ENCODE data around the gene RPS28. TPM values are rescaled to one million over a fixed set of nuclear protein-coding genes. Genes with fewer than 3 reads are reported as not detected.
"Not testable (repeated sequence)": the region's sequence is repeated elsewhere in the genome, so short reads cannot be mapped to it uniquely, and the experiment has no call there.

The RPS28 gene
- total and polyA plus RNA-seq, 5 experiments from 2014 or later, result 3,024 to 4,165 (median 3,764) TPM

DNA sequence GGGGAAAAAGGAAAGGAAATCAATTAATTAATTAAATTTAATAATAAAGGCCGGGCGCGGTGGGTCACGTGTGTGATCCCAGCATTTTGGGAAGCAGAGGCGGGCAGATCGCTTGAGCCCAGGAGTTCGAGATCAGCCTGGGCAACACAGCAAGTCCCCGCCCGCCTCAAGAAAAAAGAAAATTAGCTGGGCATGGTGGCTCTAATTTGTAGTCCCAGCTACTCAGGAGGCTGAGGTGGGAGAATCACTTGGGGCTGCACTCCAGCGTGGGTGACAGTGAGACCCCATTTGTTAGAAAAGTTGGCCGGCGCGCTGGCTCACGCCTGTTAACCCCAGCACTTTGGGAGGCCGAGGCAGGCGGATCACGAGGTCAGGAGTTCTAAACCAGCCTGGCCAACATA, 12.4 kb upstream of the RPS28 start:
- DNase-seq, result peak in 1 of 10 donors; percentile 32
- H3K9me3 Mint-ChIP-seq, result no peaks in the 10 kb centered on the region
- POLR2A ChIA-PET, result interaction anchor here (0.6 to 3.4 kb wide), 2 partner anchors 12 kb away, joined by 3 to 25 read pairs; partner anchors contain the start of genes NDUFA7 and RPS28
- H3K27ac Mint-ChIP-seq, result peak overlapping the region in 7 of 10 donors; percentile 86 to 95 (median 89)
- no peaks in the 10 kb centered on the region for H3K27me3 Mint-ChIP-seq
- no peak for ATAC-seq
- H3K36me3 Mint-ChIP-seq, result peaks cover 0 to 29% (median 0%) of the 10 kb centered on the region in 3 donors
- peak overlapping the region; percentile 90 to 95 (median 93) for H3K4me3 Mint-ChIP-seq
- H3K4me1 Mint-ChIP-seq, result peaks cover 16 to 47% (median 35%) of the 10 kb centered on the region in 4 donors

DNA sequence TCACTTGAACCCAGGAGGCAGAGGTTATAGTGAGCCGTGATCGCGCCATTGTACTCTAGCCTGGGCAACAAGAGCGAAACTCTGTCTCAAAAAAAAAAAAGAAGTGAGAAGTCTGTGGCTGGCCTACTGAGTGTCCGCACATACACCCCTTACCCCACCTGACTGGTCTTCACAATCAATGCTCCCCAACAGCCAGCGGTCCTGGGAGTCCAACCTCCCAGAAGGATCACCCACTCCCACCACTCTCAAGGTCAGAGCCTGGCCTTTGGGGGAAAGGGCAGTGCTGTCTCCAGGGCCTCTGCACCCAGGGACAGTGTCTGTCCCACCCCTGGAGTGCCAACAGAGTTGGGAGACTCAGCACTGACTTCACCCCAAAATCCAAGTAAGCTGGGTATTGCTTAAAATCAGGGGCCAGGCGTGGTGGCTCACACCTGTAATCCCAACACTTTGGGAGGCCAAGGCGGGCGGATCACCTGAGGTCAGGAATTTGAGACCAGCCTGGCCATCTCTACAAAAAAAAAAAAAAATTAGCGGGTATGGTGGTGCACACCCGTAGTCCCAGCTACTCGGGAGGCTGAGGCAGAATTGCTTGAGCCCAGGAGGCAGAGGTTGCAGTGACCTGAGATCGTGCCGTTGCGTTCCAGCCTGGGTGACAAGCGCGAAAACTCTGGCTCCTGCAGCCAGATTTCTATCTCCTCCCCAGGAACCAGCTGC, 10.8 kb upstream of the RPS28 start:
- Mint-ChIP-seq H3K27me3 (no peaks in the 10 kb centered on the region), H3K27ac (no peak overlapping the region), H3K4me1 (peaks cover 16 to 42% (median 36%) of the 10 kb centered on the region in 4 donors), H3K36me3 (peaks cover 0 to 33% (median 6%) of the 10 kb centered on the region in 3 donors), H3K9me3 (no peaks in the 10 kb centered on the region), H3K4me3 (no peak overlapping the region)
- POLR2A ChIA-PET, result interaction anchor here (0.7 to 3.4 kb wide), 2 partner anchors 10 to 25 kb away, joined by 3 to 25 read pairs; partner anchors contain the start of genes NDUFA7 and RPS28
- DNase-seq, result peak in 2 of 10 donors; percentile 0 to 24
- ATAC-seq, result no peak

DNA sequence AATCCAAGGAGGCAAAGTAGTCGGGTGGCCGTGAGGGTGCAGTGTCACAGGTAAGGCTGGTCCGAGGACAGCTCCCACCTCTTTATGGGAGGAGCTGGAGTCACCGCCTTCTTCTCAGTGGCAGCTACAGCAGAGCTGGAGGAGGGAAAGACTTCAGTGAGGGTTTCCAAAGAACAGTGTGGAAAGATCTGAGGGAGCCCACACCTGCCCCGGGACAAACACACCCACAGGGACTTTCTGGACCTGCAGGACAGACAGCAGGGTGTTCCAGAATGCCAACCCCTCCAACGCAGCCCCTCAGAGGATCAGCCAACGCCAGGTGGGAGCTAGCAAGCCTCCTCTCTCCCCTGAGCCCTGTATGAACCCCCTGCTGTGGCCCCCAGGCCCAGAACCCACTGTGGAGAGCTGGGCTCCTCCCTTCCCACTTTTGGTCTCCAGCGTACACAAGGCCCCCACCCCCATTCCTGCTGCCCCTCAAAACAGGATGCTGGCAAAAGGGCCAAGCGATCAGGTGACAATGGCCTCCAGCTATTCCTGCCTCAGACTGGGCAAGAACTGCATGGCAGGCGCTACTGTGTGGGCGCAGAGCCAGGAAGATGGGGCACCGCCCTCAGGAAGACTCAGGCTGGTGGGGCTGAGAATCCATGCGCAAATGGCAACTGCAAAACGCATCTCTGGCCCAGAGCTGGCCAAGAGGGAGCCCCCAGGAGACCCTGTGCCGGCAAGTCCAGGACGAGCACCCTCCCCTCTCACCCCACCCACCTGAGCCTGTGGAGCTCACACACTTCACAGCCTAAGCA, 9.6 kb upstream of the RPS28 start:
- no peaks in the 10 kb centered on the region for H3K9me3 Mint-ChIP-seq
- DNase-seq (peak in 1 of 10 donors; percentile 55), ATAC-seq (no peak)
- peaks cover 11 to 33% (median 27%) of the 10 kb centered on the region in 4 donors for H3K4me1 Mint-ChIP-seq
- H3K4me3 Mint-ChIP-seq, result no peak overlapping the region
- H3K27ac Mint-ChIP-seq, result no peak overlapping the region
- H3K36me3 Mint-ChIP-seq, result peaks cover 0 to 40% (median 8%) of the 10 kb centered on the region in 3 donors
- no peaks in the 10 kb centered on the region for H3K27me3 Mint-ChIP-seq
- POLR2A ChIA-PET, result interaction anchor here (3.4 kb wide), 1 partner anchor 9 kb away, joined by 25 read pairs; the partner anchor contains the start of genes NDUFA7 and RPS28

DNA sequence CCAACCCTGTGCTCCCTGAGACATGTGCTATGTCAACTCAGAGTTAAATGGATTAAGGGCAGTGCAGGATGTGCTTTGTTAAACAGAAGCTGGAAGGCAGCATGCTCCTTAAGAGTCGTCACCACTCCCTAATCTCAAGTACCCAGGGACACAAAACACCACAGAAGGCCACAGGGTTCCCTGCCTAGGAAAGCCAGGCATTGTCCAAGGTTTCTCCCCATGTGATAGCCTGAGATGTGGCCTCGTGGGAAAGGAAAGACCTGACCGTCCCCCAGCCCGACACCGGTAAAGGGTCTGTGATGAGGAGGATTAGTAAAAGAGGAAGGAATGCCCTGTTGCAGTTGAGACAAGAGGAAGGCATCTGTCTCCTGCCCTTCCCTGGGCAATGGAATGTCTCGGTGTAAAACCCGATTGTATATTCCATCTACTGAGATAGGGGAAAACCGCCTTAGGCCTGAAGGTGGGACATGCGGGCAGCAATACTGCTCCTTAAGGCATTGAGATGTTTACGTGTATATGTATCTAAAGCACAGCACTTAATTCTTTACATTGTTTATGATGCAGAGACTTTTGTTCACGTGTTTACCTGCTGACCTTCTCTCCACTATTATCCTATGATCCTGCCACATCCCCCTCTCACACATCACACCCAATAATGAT, 6.2 kb upstream of the RPS28 start:
- POLR2A ChIA-PET, result interaction anchor here (1.0 kb wide), 1 partner anchor 49 kb away, joined by 5 read pairs; no protein-coding TSS in a partner anchor

DNA sequence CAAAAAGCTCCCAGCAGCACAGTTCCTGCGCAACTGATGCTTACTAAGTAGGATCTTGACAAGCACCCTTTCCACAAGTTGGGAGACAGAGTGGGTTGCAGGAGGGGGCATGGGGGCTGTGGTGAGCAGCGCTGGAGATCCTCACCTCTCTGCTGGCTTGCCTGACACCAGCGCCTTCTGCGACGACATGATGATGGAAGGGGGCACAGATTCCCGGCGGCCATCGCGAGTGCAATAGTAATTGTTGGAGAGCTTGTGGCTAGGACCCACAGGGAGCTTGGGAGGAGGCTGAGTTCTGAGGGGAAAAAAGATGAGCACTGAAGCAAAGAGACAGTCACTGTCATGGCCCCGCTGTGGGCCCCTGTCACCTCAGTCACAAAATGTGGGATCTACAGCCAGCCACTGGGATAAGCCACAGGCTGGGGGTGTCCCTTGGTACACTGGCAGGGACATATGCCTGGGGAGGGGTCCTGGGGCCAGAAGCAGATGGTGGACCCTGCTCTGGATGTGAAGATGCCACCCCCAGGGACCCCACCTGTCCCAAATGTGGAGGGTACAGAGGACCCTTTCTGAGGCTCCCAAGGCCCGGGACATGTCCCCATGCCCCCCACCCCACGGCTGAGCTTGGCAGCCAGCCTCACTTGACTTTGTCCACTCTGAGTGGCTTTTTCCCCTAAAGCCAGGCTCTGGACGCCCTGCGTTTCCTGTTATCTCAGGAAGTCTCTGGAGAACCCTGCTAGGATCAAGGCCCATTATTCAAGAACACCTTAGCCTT, 4.8 kb upstream of the RPS28 start:
- DNase-seq (peak in 1 of 10 donors; percentile 47), ATAC-seq (no peak)
- no peaks in the 10 kb centered on the region for H3K9me3 Mint-ChIP-seq
- no peaks in the 10 kb centered on the region for H3K27me3 Mint-ChIP-seq
- no peak overlapping the region for H3K4me3 Mint-ChIP-seq
- POLR2A ChIA-PET, result interaction anchor here (0.6 to 1.0 kb wide), 2 partner anchors 50 to 1832 kb away, joined by 3 to 5 read pairs; no protein-coding TSS in a partner anchor
- H3K27ac Mint-ChIP-seq, result no peak overlapping the region
- H3K4me1 Mint-ChIP-seq, result peaks cover 9 to 33% (median 22%) of the 10 kb centered on the region in 4 donors
- H3K36me3 Mint-ChIP-seq, result peaks cover 0 to 42% (median 11%) of the 10 kb centered on the region in 3 donors

More for the DNA sequence above, 6.2 kb upstream of the RPS28 start:
- peak in 1 of 10 donors; percentile 53 for DNase-seq
- H3K36me3 Mint-ChIP-seq, result peaks cover 0 to 45% (median 11%) of the 10 kb centered on the region in 3 donors
- H3K27ac Mint-ChIP-seq, H3K9me3 Mint-ChIP-seq, H3K4me3 Mint-ChIP-seq, H3K27me3 Mint-ChIP-seq, ATAC-seq: not testable (repeated sequence)
- H3K4me1 Mint-ChIP-seq, result peaks cover 2 to 24% (median 12%) of the 10 kb centered on the region in 4 donors

DNA sequence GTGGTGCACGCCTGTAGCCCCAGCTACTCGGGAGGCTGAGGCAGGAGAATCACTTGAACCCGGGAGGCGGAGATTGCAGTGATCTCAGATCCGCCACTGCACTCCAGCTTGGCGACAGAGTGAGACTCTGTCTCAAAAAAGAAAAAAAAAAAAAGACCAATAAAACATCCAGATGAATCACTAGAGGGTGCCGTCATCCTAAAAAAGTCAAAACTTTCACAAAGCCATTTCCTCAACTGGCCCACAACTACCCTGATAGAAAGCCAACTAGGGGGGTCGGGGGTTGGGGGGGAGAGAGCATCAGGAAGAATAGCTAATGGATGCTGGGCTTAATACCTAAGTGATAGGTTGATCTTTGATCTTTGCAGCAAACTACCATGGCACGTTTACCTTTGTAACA, 2.5 kb upstream of the RPS28 start:
- peak overlapping the region in 4 of 10 donors; percentile 5 to 59 (median 16) for H3K27ac Mint-ChIP-seq
- H3K27me3 Mint-ChIP-seq, H3K9me3 Mint-ChIP-seq, ATAC-seq, DNase-seq: not testable (repeated sequence)
- H3K36me3 Mint-ChIP-seq, result peaks cover 0 to 43% (median 11%) of the 10 kb centered on the region in 3 donors
- H3K4me1 Mint-ChIP-seq, result peaks cover 12 to 55% (median 39%) of the 10 kb centered on the region in 4 donors
- POLR2A ChIA-PET, result interaction anchor here (0.7 to 3.3 kb wide), 2 partner anchors 8 to 358 kb away, joined by 3 to 25 read pairs; no protein-coding TSS in a partner anchor
- H3K4me3 Mint-ChIP-seq, result peak overlapping the region in 4 of 10 donors; percentile 30 to 94 (median 48)

DNA sequence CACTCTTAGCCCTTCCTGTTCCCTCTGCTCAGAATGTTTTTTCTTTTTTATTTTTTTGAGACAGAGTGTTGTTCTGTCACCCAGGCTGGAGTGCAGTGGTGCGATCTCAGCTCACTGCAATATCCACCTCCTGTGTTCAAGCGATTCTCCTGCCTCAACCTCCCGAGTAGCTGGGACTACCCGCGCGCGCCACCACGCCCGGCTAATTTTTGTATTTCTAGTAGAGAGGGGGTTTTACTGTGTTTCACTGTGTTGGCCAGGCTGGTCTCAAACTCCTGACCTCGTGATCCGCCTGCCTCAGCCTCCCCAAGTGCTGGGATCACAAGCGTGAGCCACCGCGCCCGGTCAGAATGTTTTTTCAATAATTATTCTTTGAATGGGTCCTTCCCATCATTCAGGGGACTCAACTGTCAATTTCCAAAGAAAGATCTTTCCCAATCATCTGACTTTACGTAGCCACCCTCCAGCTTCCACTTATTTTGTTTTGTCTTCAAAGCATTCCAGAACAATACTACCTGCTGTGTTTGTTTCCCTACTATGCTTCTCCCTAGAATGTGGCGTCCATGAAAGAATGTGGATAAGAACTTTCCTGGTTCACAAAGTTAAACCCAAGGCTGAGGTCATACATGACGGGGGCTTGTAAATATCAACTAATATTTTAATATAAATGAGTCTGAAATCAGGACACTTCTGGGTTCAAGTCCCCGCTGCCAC, 1.3 kb upstream of the RPS28 start:
- Mint-ChIP-seq H3K27ac (peak overlapping the region; percentile 92 to 100 (median 98)), H3K9me3 (no peaks in the 10 kb centered on the region), H3K36me3 (peaks cover 0 to 39% (median 7%) of the 10 kb centered on the region in 3 donors), H3K4me3 (peak overlapping the region; percentile 94 to 100 (median 97)), H3K27me3 (no peaks in the 10 kb centered on the region), H3K4me1 (peaks cover 12 to 58% (median 39%) of the 10 kb centered on the region in 4 donors)
- DNase-seq (no peak), ATAC-seq (no peak)
- POLR2A ChIA-PET, result interaction anchor here (0.6 to 3.3 kb wide), 7 partner anchors 9 to 125 kb away, joined by 4 to 25 read pairs (median 8); no protein-coding TSS in a partner anchor

DNA sequence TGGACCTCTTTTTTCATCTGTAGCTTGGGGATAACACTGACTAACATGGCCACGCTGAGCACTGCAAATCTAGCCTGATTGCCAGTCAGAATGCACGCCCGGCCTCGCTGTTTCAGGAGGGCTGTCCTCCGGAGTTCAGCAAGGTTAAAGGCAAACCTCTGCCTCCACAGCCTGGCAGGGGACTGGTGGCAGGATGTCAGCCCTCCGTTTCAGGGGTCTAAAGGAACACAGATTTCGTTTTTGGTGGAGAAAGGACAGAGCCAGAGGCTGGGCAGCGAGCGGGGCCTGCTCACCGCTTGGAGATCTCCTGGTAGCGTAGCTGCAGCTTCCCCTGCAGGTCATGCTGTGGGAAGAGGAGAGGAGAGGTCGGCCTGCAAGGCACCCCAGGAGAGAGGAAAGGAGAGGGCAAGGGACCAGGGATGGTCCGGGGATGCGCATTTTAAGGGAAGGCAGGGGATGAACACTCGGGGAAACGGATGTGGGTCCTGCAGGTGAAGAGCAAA, 681 bp upstream of the RPS28 start:
- peaks cover 0 to 33% (median 4%) of the 10 kb centered on the region in 3 donors for H3K36me3 Mint-ChIP-seq
- H3K27ac Mint-ChIP-seq, result peak overlapping the region; percentile 92 to 100 (median 98)
- DNase-seq (peak in 4 of 10 donors; percentile 18 to 65 (median 32)), ATAC-seq (peak; percentile 13 to 24)
- no peaks in the 10 kb centered on the region for H3K27me3 Mint-ChIP-seq
- POLR2A ChIA-PET, result interaction anchor here (0.5 to 3.3 kb wide), 13 partner anchors 10 to 400 kb away, joined by 3 to 25 read pairs (median 5); partner anchors contain the start of genes CERS4, HNRNPM, SNAPC2 and ZNF414
- peak overlapping the region; percentile 94 to 100 (median 97) for H3K4me3 Mint-ChIP-seq
- no peaks in the 10 kb centered on the region for H3K9me3 Mint-ChIP-seq
- H3K4me1 Mint-ChIP-seq, result peaks cover 12 to 55% (median 38%) of the 10 kb centered on the region in 4 donors

DNA sequence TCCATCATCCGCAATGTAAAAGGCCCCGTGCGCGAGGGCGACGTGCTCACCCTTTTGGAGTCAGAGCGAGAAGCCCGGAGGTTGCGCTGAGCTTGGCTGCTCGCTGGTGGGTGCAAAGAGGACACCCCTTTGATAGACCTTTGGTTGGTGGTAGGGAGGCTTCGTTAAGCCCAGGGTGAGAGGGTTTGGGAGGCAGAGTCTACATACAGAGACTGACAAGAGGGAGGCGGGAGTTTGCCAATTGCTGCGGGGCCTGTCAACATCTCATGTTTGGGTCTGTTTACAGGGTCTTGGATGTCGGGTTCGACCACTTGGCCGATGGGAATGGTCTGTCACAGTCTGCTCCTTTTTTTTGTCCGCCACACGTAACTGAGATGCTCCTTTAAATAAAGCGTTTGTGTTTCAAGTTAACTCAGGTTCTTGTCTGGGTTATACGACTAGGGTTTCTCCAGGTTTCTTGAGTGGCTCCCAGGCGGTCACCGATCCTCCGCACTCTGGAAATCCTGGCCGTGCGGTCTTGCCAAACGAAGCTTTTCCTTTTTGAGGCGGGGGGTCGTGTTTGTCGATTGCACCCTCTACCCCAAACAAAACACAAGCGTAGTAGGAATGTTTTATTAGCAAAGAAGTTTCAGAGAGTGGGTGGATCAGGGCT, 816 bp downstream of the RPS28 start:
- peak in 1 of 10 donors; percentile 26 for DNase-seq
- H3K4me1 Mint-ChIP-seq, result peaks cover 12 to 53% (median 38%) of the 10 kb centered on the region in 4 donors
- no peaks in the 10 kb centered on the region for H3K9me3 Mint-ChIP-seq
- ATAC-seq, result no peak
- H3K4me3 Mint-ChIP-seq, result peak overlapping the region; percentile 94 to 100 (median 97)
- H3K27me3 Mint-ChIP-seq, result no peaks in the 10 kb centered on the region
- H3K36me3 Mint-ChIP-seq, result peaks cover 0 to 24% (median 2%) of the 10 kb centered on the region in 3 donors
- POLR2A ChIA-PET, result interaction anchor here (0.6 to 3.3 kb wide), 16 partner anchors 9 to 402 kb away, joined by 3 to 25 read pairs (median 5); partner anchors contain the start of genes CERS4, HNRNPM, RAB11B and SNAPC2
- peak overlapping the region; percentile 92 to 100 (median 98) for H3K27ac Mint-ChIP-seq

DNA sequence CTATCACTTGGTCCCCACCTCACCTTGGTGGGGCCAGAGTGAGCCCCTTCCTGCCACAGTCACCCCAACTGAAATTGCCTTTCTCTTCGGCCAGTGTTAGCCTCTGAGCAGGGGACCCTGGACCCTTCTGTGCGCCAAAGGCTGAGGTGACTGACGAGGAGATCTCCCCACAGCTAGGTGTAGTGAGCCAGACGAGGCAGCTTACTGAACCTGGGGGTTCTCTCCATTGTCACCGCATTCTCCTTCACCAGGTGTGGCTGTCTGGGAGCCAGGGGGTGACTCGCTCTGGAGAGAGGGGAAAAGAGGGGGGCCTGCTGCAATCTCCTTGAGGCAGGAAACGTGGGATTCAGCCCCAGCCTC, 1.3 kb downstream of the RPS28 start:
- Mint-ChIP-seq H3K4me3 (peak overlapping the region; percentile 94 to 100 (median 97)), H3K36me3 (peaks cover 0 to 20% (median 0%) of the 10 kb centered on the region in 3 donors), H3K27me3 (no peaks in the 10 kb centered on the region), H3K27ac (peak overlapping the region in 9 of 10 donors; percentile 92 to 100 (median 98)), H3K4me1 (peaks cover 12 to 49% (median 36%) of the 10 kb centered on the region in 4 donors), H3K9me3 (no peaks in the 10 kb centered on the region)
- DNase-seq (no peak), ATAC-seq (no peak)
- POLR2A ChIA-PET, result interaction anchor here (0.6 to 3.0 kb wide), 4 partner anchors 12 to 112 kb away, joined by 3 to 11 read pairs (median 3); no protein-coding TSS in a partner anchor

Data from naive thymus-derived CD8-positive, alpha-beta T cell (primary cell).